Trophoblast cell (in vitro differentiated cells and primary cell): ENCODE results near the gene NXN.

ENCODE experiments used
- DNase-seq, 2 donors: peaks; one replicate each; pipeline ENCODE4 v3.0.0-alpha.2; 2016
- H2AFZ ChIP-seq: 2 replicates; pipeline ENCODE4 v1.6.1; 2013; ENCODE audit warnings: low read length, moderate library complexity, mild to moderate bottlenecking; ENCODE audit not compliant: insufficient read depth, poor library complexity
- H2AK5ac ChIP-seq: 2 replicates; pipeline ENCODE4 v1.6.1; 2013; ENCODE audit warnings: mild to moderate bottlenecking, low read length
- H2BK120ac ChIP-seq: 2 replicates; pipeline ENCODE4 v1.6.1; 2013; ENCODE audit warnings: low read length, mild to moderate bottlenecking, moderate library complexity; ENCODE audit not compliant: insufficient read depth, poor library complexity
- H2BK12ac ChIP-seq: 2 replicates; pipeline ENCODE4 v1.6.1; 2013; ENCODE audit warnings: mild to moderate bottlenecking, low read length, moderate library complexity
- H2BK5ac ChIP-seq: 2 replicates; pipeline ENCODE4 v1.6.1; 2013; ENCODE audit warnings: low read length, low read depth, moderate library complexity, mild to moderate bottlenecking; ENCODE audit not compliant: poor library complexity
- H3K14ac ChIP-seq: 2 replicates; pipeline ENCODE4 v1.6.1; 2013; ENCODE audit warnings: mild to moderate bottlenecking, low read length
- H3K18ac ChIP-seq: 2 replicates; pipeline ENCODE4 v1.6.1; 2013; ENCODE audit warnings: mild to moderate bottlenecking, low read length
- H3K23ac ChIP-seq: 2 replicates; pipeline ENCODE4 v1.6.1; 2013; ENCODE audit warnings: low read length
- H3K27ac ChIP-seq: 2 replicates; pipeline ENCODE4 v1.5.1; 2013; ENCODE audit warnings: low read depth, mild to moderate bottlenecking, inconsistent platforms, low read length, moderate library complexity
- H3K27me3 ChIP-seq: 2 replicates; pipeline ENCODE4 v1.6.1; 2013; ENCODE audit warnings: inconsistent platforms, mild to moderate bottlenecking, low read length, moderate library complexity; ENCODE audit not compliant: insufficient read depth
- H3K36me3 ChIP-seq, 2 experiments: 1 replicate in 1 of 2; 2 replicates in 1 of 2; pipeline ENCODE4 v1.6.1; 2013; ENCODE audit warnings: low read length in 2 of 2, mild to moderate bottlenecking in 2 of 2, moderate library complexity in 1 of 2; ENCODE audit not compliant: insufficient read depth in 2 of 2, control insufficient read depth in 1 of 2
- H3K4ac ChIP-seq: 2 replicates; pipeline ENCODE4 v1.6.1; 2013; ENCODE audit warnings: low read depth, mild to moderate bottlenecking, low read length, moderate library complexity
- H3K4me1 ChIP-seq, 2 experiments: 1 replicate in 1 of 2; 2 replicates in 1 of 2; pipeline ENCODE4 v1.6.1; 2013; ENCODE audit warnings: low read length in 2 of 2, mild to moderate bottlenecking in 2 of 2, moderate library complexity in 1 of 2; ENCODE audit not compliant: insufficient read depth in 2 of 2, control insufficient read depth in 1 of 2
- H3K4me2 ChIP-seq: 2 replicates; pipeline ENCODE4 v1.6.1; 2013; ENCODE audit warnings: inconsistent platforms, mild to moderate bottlenecking, low read length, moderate library complexity
- H3K4me3 ChIP-seq: 2 replicates; pipeline ENCODE4 v1.5.1; 2013; ENCODE audit warnings: mild to moderate bottlenecking, low read depth, low read length, inconsistent platforms
- H3K79me1 ChIP-seq: one replicate; pipeline ENCODE4 v1.6.1; 2013; ENCODE audit warnings: low read length
- H3K79me2 ChIP-seq: 2 replicates; pipeline ENCODE4 v1.6.1; 2013; ENCODE audit warnings: low read length, mild to moderate bottlenecking; ENCODE audit not compliant: control insufficient read depth, insufficient read depth, poor library complexity
- H3K9ac ChIP-seq: 2 replicates; pipeline ENCODE4 v1.6.1; 2013; ENCODE audit warnings: mild to moderate bottlenecking, low read length
- H3K9me3 ChIP-seq: 2 replicates; pipeline ENCODE4 v1.6.1; 2013; ENCODE audit warnings: low read depth, mild to moderate bottlenecking, control low read depth, inconsistent platforms, low read length; ENCODE audit not compliant: insufficient read depth
- H4K12ac ChIP-seq: 2 replicates; pipeline ENCODE4 v1.6.1; 2013; ENCODE audit warnings: low read depth, mild to moderate bottlenecking, low read length, moderate library complexity
- H4K8ac ChIP-seq: 2 replicates; pipeline ENCODE4 v1.6.1; 2013; ENCODE audit warnings: low read depth, mild to moderate bottlenecking, low read length, moderate library complexity
- H4K91ac ChIP-seq: one replicate; pipeline ENCODE4 v1.6.1; 2013; ENCODE audit warnings: low read depth, mild to moderate bottlenecking, low read length, moderate library complexity
- WGBS: extraction: QIAGEN DNeasy Blood & Tissue Kit; methylation state at CpG from one replicate; pipeline ENCODE4 v1.1.7; 2013; ENCODE audit warnings: missing lambda C conversion rate; ENCODE audit not compliant: insufficient read length, insufficient coverage; ENCODE audit errors: extremely low coverage; 5-methylcytosine and 5-hydroxymethylcytosine counted together

NXN gene

DNA sequence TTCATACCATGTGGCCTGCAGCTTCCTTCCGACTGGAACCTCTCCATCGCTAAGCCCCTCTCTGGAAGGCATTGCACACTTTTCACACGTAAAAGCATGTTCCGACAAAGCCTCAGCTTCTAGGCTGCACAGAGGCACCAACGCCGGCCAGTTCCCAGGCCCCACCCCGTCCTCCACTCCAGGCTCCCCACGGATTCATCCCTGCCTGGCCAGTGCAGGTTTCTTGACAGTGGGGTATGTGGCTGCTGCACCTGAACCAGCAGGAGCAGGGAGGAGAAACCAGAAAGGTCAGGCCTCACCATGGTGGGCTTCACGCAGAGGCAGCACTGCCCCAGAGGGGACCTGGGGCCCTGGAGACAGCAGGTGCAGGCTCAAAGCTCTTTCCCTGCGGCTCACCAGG lies 31.6 kb upstream of the NXN start:
- H3K9me3 ChIP-seq: no peaks in the 10 kb centered on the region
- no peak overlapping the region for H4K8ac ChIP-seq
- peaks cover 2 to 3% of the 10 kb centered on the region in 2 experiments for H3K4me1 ChIP-seq
- H3K36me3 ChIP-seq: peaks cover 39% of the 10 kb centered on the region in 2 experiments
- no peak overlapping the region for H2AFZ ChIP-seq
- no peak overlapping the region for H3K4ac ChIP-seq
- H2BK120ac ChIP-seq: no peak overlapping the region
- H3K18ac ChIP-seq: no peak overlapping the region
- H3K27me3 ChIP-seq: no peaks in the 10 kb centered on the region
- DNase-seq: no peak
- no peak overlapping the region for H2AK5ac ChIP-seq
- no CpG with 5 or more reads among the region's 10 CpGs for WGBS
- H4K91ac ChIP-seq: no peak overlapping the region
- no peak overlapping the region for H3K9ac ChIP-seq
- H3K4me3 ChIP-seq: no peak overlapping the region
- no peak overlapping the region for H2BK5ac ChIP-seq
- H3K79me2 ChIP-seq: no peaks in the 10 kb centered on the region
- H3K79me1 ChIP-seq: no peaks in the 10 kb centered on the region
- no peak overlapping the region for H2BK12ac ChIP-seq
- H3K4me2 ChIP-seq: no peak overlapping the region
- no peak overlapping the region for H3K23ac ChIP-seq
- H3K27ac ChIP-seq: no peak overlapping the region
- no peak overlapping the region for H3K14ac ChIP-seq
- H4K12ac ChIP-seq: no peak overlapping the region

DNA sequence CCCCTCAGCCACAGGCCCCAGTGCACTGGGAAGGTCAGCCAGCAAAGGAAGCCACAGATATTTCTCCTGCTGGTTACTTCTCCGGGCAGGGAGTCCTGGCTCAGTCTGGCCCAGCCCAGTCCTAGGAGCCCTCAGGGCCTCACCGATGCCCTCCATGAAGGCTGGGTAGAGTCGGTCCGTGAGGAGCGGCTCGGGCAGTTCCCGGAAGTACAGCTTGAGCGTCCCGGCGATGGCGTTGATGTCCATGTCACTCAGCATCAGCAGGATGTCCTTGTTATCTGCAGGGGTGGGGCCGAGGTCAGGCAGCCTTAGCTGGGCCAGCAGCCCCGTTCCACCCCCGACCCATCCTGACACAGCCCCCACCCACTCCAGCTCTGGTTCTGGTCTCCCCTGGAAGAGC lies 31.0 kb upstream of the NXN start:
- Histone ChIP-seq H3K9ac (no peak overlapping the region), H3K14ac (no peak overlapping the region), H3K4me2 (no peak overlapping the region), H3K79me1 (no peaks in the 10 kb centered on the region), H4K8ac (no peak overlapping the region), H3K36me3 (peaks cover 39% of the 10 kb centered on the region in 2 experiments), H2BK120ac (no peak overlapping the region), H2BK12ac (no peak overlapping the region), H3K23ac (no peak overlapping the region), H2AK5ac (no peak overlapping the region), H3K27me3 (no peaks in the 10 kb centered on the region), H3K27ac (no peak overlapping the region), H3K4me3 (no peak overlapping the region), H2BK5ac (no peak overlapping the region), H4K91ac (no peak overlapping the region), H3K9me3 (no peaks in the 10 kb centered on the region), H4K12ac (no peak overlapping the region), H3K4ac (no peak overlapping the region), H2AFZ (no peak overlapping the region), H3K79me2 (no peaks in the 10 kb centered on the region), H3K4me1 (peaks cover 4 to 5% of the 10 kb centered on the region in 2 experiments), H3K18ac (no peak overlapping the region)
- WGBS: no CpG with 5 or more reads among the region's 14 CpGs
- no peak for DNase-seq

DNA sequence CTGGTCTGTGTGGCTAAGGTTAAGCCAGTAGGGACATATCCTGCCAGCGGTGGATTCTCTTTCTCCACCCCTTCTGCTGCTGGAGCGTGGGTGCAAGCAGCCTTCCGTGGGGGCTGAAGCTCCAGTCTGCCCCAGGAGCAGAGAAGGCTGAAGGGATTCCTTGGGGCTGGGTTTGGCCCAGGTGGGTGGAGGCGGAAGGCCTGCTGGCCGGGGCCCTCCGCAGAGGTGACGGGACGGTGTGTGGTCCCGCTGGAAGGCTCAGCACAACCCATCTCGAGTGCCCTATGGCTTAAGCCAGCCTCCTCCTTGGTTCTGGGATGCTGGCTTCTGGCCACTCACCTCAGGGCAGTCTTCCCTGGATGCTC lies 30.5 kb upstream of the NXN start:
- no CpG with 5 or more reads among the region's 10 CpGs for WGBS
- H2BK12ac ChIP-seq: no peak overlapping the region
- H3K23ac ChIP-seq: no peak overlapping the region
- no peak overlapping the region for H3K4me3 ChIP-seq
- no peak overlapping the region for H3K4ac ChIP-seq
- H3K36me3 ChIP-seq: peaks cover 42% of the 10 kb centered on the region in 2 experiments
- H3K14ac ChIP-seq: no peak overlapping the region
- DNase-seq: no peak
- no peak overlapping the region for H3K27ac ChIP-seq
- no peak overlapping the region for H3K4me2 ChIP-seq
- no peak overlapping the region for H4K12ac ChIP-seq
- peaks cover 7 to 9% of the 10 kb centered on the region in 2 experiments for H3K4me1 ChIP-seq
- H3K9me3 ChIP-seq: no peaks in the 10 kb centered on the region
- no peak overlapping the region for H2BK5ac ChIP-seq
- no peak overlapping the region for H3K18ac ChIP-seq
- no peak overlapping the region for H4K8ac ChIP-seq
- H2AFZ ChIP-seq: no peak overlapping the region
- H3K79me2 ChIP-seq: no peaks in the 10 kb centered on the region
- H3K27me3 ChIP-seq: no peaks in the 10 kb centered on the region
- H2AK5ac ChIP-seq: no peak overlapping the region
- H4K91ac ChIP-seq: no peak overlapping the region
- no peaks in the 10 kb centered on the region for H3K79me1 ChIP-seq
- H3K9ac ChIP-seq: no peak overlapping the region
- no peak overlapping the region for H2BK120ac ChIP-seq

DNA sequence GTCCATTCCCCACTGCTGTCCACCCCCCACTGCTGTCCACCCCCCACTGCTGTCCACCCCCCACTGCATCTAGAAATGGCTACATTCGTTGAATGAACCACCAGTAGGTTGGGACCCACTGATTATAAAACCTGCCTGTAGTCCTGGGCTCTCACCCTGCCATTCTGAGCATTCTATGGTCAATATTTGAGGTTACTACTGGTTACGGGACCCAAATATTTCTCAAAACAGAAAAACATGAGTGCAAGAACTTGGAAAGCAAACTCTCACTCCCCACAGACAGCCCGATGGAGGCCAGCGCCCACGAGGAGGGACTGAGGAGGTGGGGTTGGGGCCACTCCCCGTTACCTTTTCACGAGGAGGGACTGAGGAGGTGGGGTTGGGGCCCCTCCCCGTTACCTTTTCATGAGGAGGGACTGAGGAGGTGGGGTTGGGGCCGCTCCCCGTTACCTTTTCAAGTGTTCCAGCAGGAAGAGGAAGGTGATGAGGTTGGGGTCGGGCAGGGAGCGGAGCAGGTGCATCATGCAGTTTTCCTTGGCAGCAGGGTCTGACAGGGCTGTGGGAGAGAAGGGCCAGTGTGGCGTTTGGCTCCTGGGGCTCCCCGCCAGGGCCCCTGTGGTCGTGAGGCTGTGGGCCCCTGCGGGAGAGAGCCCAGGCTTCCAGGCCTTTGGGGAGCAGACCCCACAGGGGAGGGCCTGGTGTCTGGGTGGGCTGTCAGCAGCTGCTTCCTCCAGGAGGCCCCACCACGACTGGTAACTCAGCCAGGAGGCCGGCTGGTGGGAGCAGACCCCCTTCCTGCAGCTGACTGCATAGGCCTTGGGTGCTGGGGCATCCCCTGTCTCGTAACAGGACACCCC lies 29.9 kb upstream of the NXN start:
- H3K23ac ChIP-seq: no peak overlapping the region
- WGBS: no CpG with 5 or more reads among the region's 19 CpGs
- H3K79me2 ChIP-seq: no peaks in the 10 kb centered on the region
- H3K4me1 ChIP-seq: peaks cover 7 to 14% of the 10 kb centered on the region in 2 experiments
- H3K4me2 ChIP-seq: no peak overlapping the region
- no peak overlapping the region for H4K12ac ChIP-seq
- H2BK5ac ChIP-seq: no peak overlapping the region
- H3K4ac ChIP-seq: no peak overlapping the region
- H3K79me1 ChIP-seq: no peaks in the 10 kb centered on the region
- H3K36me3 ChIP-seq: peaks cover 46 to 47% of the 10 kb centered on the region in 2 experiments
- no peak overlapping the region for H4K91ac ChIP-seq
- H2BK12ac ChIP-seq: no peak overlapping the region
- H3K4me3 ChIP-seq: no peak overlapping the region
- no peak overlapping the region for H3K9ac ChIP-seq
- no peak for DNase-seq
- H2AK5ac ChIP-seq: no peak overlapping the region
- no peak overlapping the region for H4K8ac ChIP-seq
- no peak overlapping the region for H2AFZ ChIP-seq
- no peak overlapping the region for H3K27ac ChIP-seq
- no peak overlapping the region for H3K18ac ChIP-seq
- H3K14ac ChIP-seq: no peak overlapping the region
- H3K27me3 ChIP-seq: no peaks in the 10 kb centered on the region
- no peak overlapping the region for H2BK120ac ChIP-seq
- no peaks in the 10 kb centered on the region for H3K9me3 ChIP-seq
